Bone marrow (tissue), 2 donors: ENCODE data around the gene BRD1.
"Not testable (repeated sequence)": the region's sequence is repeated elsewhere in the genome, so short reads cannot be mapped to it uniquely, and the experiment has no call there.

Experiments used
- DNase-seq, 2 donors: peaks; one replicate each; lab custom pipeline; 2025; lab: John Stamatoyannopoulos, UW

BRD1 gene

GRCh38 chr22:49826603-49827270, 936 bp downstream of the BRD1 start:
- peak in 1 of 2 donors; percentile 35 for DNase-seq

GRCh38 chr22:49825944-49826602, 1.6 kb downstream of the BRD1 start:
- DNase-seq = no peak

GRCh38 chr22:49825436-49825835, 2.2 kb downstream of the BRD1 start:
- no peak for DNase-seq

- DNase-seq = no peak
These were observed 2.7 kb downstream of the BRD1 start for GRCh38 chr22:49824936-49825335.

DNA sequence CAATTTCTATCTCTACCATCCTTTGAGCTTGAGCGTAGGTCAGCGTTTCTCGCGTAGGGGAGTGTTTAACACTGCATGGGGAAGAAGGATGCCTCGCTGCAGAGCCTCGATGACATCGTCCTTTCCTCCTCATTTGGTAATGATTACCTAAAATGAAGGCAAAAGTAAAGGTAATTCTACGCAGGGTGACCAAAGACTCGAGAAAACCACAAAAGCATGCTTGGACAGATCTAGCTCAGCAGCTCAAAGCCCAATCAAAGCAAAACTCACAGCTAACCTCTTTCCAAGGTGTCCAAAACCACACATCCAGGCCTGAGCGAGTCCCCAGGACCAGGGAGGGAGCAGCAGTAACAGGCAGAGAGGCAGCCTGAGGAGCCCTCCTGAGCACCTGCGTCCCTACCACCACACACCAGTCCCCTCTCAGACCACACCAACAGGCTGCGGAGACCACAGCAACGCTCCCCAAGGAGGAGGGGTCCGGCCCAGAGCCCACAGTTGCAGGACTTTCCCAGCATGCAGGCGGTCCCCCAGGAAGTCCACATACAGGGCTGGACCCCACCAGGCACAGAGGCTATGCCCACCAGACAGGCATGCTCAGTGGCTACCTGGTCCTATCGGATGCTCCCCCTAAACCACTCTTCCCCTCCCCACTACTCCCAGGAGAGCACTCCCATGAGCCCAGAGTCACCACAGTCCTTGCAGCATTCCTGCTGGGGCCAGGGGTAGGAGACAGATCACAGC, 3.3 kb downstream of the BRD1 start:
- no peak for DNase-seq

GRCh38 chr22:49823289-49824045, 4.2 kb downstream of the BRD1 start:
- DNase-seq = no peak

DNA sequence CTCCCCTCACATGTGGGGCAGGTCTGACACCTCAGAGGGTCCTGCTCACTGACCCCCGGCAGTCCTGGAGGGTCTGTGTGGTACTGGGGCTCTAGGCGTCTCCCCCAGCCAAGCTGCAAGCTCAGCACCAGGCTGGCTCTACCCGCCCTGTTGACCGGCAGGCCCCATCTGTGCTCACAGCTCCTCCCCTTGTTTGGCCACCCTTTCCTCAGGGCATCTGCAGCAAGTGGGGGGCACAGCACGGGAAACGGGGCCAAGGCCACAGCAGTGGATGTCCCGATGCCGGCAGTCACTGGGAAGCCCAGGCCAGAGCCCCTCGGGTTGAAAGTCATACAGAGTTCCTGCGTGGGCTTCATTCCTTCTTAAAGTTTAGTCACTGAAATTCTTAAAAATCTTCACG, 5.9 kb downstream of the BRD1 start:
- DNase-seq = not testable (repeated sequence)

DNA sequence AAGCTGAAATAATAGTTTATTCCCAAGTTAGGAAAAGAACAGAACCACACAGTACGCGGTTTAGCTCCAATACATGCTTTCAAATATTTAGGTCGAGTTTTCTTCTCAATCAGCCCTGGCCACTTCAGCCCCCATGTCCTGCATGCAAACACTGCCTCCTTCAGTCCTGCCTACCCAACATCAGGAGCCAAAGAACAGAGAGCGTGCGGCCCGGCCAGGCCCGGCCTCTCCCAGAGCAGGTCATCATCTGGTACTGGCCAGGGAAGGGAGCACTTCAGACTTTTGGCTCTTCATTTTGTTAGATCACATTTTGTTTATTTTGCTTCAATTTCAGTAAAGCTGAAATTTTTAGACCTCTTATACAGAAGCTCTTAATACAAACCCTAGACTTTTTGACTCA, 6.7 kb downstream of the BRD1 start:
- no peak for DNase-seq

GRCh38 chr22:49817359-49817758, 10.3 kb downstream of the BRD1 start:
- no peak for DNase-seq

GRCh38 chr22:49815641-49816091, 12.0 kb downstream of the BRD1 start:
- no peak for DNase-seq

- DNase-seq = no peak
These were observed 12.8 kb downstream of the BRD1 start for GRCh38 chr22:49814856-49815255.

DNA sequence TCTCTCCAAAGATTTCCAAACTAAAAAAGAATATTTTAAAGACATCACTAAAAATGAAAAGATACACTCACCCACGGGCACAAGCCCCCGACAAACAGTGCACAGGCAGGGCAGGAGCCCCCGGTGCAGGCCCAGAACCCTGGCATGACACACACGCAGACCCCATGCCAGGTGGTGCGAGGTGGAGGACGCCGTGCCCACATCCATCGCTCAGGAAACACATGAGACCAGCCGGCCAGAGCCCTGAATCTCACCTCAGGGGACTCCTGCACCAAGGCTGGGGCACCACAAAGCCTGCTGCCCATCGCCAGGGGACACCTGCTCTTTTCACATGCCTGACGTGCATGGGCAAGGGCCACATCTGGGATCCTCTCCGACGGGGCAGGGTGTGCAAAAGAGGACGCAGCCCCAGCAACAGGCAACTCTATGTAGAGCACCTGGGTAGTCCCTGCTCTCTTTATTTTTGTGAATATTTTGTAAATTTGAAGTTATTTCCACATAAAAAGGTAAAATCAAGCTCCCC, 13.4 kb downstream of the BRD1 start:
- DNase-seq = no peak

DNA sequence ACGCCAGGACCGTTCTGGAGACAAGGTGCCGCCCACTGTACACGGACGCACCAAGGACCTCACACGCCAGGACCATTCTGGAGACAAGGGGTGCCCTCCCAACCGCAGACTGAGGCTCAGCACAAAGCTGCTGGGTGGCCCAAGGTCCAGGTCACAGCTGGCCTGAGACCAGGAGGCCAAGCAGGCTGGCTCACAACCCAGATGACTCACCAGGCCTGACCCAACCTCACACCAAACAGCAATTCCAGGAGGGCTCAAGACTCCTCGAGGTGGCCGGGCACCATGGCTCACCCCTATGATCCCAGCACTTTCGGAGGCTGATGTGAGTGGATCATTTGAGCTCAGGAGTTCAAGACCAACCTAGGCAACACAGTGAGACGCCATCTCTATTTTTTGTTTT, 14.8 kb downstream of the BRD1 start:
- no peak for DNase-seq

- DNase-seq = peak in 1 of 2 donors; percentile 83
These were observed 16.5 kb downstream of the BRD1 start for GRCh38 chr22:49811020-49811791.

- DNase-seq = peak in 1 of 2 donors; percentile 30
These were observed 17.2 kb downstream of the BRD1 start for GRCh38 chr22:49810363-49811019.

- no peak for DNase-seq
These were observed 19.6 kb downstream of the BRD1 start for GRCh38 chr22:49807780-49808708.

DNA sequence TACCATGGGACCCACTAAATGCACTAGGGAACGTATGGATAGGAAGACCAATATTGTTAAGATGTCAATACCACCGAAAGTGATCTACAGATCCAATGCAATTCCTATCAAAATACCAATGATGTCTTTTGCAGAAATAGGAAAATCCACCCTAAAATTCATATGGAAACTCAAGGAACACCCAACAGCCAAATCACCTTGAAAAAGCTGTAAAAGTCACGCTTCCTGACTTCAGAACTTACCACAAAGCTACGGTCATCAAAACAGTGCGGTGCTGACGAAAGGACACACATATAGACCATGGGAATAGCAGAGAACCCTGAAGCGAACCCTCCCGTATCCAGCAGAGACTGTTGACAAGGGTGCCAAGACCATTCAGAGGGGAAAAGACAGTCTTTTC, 20.5 kb downstream of the BRD1 start:
- DNase-seq = no peak

- no peak for DNase-seq
These were observed 23.8 kb downstream of the BRD1 start for GRCh38 chr22:49803737-49804375.

- DNase-seq = no peak
These were observed 24.5 kb downstream of the BRD1 start for GRCh38 chr22:49803134-49803533.
